H4 (cell line): ENCODE data around the gene SLC26A6. TPM values are rescaled to one million over a fixed set of nuclear protein-coding genes. Genes with fewer than 3 reads are reported as not detected.

Experiments
- DNase-seq: peaks from one replicate; pipeline ENCODE4 v3.0.0-alpha.2; 2015; ENCODE audit warnings: low spot score
- total RNA-seq: library from RNA; depleted of rRNA; stranded (reverse); fragments of >200 nt; shearing (Covaris generic); gene quantifications from 2 replicates; pipeline ENCODE4 v1.2.3, GENCODE V29; 2014

SLC26A6 gene
- total RNA-seq, 1 experiment from 2014 or later: 7.8 TPM

DNA sequence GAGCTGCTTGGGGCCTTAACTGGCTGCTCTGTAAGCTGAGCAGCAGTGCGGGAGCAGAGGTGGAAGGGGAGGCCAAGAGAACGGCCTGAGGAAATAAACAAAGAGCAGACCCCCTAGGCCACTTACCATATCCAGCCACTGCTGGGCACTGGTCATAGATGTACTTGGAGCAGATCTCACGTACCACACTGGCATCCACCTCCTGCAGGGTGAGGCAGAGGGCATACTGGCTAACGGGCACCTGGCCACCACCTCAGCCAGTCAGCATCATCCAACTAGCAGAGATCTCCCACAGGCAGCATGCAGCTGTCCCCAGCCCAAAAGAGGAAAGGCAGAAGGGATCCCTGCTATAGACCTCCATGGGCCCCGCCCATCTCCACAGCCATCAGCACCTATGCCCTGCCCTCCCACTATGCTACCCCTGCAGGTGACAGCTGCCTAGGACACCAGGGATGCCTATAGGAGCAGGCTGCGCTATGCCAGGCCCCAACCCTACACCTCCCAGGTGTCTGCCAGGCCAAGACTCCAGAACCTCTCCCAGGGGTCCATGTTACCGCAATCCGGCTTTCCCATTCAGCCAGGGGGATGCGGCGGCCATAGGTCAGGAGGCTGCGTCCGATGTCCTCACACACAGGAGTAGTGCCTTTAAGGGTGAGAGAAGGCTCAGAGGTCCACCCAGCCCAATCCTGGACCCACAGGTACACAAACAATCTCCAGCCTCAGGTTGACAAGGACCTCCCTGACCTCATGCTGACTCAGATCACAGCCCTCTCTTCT, 35.6 kb downstream of the SLC26A6 start:
- no peak for DNase-seq

DNA sequence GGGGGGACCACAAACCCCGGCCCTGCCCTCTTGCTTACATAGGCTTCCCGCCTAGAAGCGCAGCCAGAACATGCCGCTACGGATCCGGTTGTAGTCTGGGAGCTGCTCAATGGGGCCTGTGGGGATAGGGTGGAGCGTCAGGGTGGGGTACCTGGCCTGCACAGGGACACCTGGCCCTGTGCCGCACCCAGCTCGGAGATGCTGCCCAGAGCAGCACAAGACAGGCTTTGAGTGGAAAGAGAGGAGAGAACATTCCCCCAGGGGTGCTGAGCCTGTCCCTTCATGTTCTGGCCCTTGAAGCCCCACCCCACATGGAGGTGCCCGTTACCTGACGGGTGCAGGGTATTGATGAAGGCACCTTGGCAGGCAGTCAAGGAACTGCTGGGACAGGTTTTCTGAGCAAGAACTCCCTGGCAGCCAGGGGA, 36.2 kb downstream of the SLC26A6 start:
- DNase-seq: no peak

DNA sequence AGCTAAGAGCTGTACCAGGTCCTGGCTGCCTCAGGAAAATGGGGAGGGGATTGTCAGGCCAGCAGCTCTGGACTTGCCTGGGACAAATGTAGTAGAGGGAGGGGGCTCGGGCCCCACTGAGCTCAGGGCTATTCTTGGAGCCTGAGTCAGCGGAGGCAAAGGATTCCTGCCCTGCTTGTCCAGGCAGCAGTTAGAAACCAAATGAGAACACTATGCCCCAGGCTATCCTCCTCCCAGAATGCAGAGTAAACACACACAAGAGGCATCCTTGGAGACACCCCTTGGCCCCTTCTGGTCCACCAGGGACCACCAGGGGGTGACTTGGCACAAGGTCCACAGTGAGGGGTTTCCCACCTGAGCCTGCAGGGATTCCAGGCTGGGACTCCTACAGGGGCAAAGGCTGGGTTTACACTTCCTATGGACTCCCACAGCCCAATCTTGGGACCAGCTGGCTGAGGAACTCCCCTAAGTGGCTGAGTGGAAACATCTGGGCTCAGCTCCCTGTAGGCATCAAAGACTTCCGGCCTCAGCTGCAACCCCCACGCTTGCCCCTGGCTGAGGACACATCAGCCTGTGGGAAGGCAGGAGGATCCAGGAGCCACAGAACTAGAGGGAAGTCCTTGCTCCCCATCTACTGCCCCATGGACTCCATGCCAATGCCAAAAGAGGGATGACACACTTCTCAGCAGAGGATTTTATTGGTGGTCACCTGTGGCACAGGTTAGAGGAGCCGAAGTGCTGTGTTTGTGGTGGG, 36.8 kb downstream of the SLC26A6 start:
- DNase-seq: peak; percentile 90

DNA sequence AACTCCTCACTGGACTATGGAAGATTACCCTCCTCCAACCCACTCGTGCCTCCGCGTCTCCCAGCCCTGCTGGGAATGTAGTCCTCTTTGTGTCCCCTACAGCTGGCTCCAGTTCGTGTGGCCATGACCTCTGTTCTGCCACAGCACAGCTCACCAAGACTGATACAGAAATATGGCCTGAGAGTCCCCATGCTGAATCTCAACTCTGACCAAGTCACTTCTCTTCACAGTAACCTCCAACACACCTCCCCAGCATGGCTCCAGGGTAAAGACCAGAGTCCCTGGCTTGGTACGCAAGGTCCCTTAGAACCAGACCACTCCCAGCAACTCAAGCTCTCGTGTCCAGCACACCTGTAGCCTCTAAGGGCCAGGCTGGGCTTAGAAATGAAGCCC, 37.9 kb downstream of the SLC26A6 start:
- no peak for DNase-seq

DNA sequence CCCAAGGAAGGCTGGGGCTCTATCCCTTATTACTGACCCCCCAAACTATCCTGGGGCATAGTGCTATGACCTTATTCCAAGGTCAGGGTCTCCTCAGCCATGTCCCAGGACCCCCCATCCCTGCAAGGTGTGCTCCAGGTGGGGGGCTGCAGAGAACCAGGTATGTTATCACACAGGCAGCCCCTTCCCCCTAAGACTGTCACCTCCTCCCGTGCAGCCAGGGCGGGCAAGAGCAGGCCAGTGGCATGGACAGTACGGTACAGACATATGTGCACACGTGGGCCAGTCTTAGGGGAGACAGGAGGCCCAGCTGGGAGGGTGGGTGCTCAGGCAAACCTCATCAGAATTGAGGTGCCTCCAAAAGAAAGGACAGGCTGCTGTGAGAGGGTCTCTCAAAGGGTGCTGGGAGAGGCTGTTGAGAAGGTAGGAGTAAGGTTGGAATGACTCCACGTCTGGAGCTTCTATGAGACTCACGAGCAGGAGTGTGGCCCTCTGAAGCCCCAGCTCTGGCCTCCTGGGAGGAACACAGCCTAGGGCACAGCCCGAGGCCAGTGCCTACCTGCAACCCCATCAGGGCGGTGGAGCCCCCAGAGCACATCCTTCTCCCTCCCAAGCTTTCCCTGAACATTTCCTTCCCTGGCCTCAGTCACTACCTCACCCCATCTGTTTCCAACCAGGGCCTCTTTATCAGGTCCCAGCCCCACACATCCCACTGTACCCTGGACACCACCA, 38.4 kb downstream of the SLC26A6 start:
- DNase-seq: no peak

DNA sequence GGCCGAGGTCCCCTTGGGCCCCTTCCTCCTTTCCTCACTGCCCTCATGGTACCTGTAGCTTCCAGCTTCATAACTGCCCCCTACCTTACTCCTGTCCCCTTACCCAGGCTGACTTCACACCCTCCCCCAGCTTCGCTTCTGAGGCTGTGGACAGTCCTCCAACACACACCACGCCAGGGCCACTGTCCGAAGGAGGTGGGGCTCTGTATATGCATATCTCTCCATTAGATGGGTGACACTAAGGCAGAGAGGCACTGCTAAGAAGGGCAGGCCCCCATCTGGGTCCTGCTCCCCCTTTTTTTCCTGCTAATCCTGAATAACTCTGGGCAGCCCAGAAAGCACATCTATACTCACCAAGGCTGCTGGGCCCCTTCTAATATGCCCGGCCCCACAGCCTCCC, 39.1 kb downstream of the SLC26A6 start:
- DNase-seq: no peak

DNA sequence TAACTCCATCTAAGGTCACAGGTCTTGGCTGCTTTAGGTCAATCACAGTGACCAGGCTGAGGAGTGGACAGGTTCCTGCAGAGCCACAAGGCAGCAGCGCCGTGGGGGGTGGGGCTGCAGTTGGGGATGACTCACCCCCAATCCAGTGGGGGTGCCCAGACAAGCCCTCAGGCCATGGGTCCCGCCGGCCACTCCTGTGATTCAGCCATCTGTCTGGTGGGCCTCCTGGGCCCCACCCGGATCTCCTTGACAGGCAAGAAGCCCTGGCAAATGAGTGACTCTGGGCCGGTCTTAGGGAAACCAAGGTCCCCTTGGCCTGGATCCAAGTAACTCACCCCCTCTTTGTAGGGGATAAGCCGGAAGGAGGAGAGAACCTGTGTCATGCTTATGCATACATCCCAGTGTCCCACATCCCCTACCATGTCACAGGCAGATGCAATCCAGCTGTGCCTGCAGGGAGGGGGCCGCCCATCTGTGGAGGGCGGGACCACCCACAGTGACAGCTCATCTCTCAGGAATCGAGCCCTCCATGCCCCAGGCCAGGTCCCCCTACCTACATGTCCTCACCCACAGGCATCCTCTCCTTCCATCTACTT, 39.6 kb downstream of the SLC26A6 start:
- DNase-seq: peak; percentile 83

DNA sequence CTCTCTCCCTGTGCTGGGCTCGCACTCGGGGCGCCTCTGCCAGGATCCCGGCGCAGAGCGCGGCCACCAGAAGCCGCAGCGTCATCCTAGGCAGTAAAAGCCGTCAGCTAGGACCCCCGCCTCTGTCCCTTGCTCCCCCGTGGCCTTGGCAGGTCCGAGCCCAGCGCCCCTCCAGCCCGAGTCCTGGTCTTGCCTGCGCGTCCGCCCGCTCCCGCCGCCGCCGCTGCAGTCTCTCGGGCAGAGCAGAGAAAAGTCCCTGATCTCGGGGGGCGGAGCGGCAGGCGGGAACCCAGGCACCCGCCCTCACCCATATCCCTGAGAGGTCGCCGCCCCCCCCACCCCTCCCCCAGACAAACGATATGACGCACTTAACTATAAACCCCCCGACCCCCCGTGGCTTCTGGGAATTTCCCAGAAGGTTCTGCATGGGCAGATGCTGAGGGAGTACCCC, 40.2 kb downstream of the SLC26A6 start, which contains the start of gene COL7A1:
COL7A1 (minus strand) TSS at position 255 of the 451 bp plus-strand sequence; CDS start at position 85, 170 bp downstream.
- no peak for DNase-seq

DNA sequence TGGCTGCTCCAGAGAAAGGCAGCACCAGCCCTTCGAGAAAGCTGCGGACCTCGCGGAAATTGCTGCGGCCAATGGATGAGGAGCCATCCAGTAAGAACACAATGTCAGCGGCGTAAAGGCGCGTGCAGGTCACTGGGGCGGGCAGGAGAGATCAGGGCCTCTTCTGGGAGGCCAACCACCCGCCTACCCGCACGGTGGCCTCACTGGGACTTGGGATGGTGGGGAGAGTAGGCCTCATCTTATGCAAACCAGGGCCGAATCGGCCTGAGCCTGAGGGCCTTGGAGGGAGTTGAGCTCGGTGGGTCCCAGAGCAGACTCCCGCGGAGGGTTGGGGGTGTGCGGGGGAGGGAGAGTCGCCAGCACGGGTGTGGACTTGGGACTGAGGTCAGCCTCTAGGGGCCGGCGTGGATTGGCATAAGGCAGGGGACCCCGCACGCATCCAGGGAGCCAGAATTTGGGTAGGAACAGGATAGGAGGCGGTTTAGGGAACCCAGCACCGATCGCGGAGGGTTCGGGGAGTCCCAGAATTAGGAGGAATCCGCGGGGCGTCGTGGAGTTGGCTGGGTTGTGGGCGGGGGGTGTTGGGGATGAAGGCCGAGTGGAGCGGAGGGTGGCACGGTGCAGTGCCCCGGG, 40.7 kb downstream of the SLC26A6 start:
- no peak for DNase-seq

DNA sequence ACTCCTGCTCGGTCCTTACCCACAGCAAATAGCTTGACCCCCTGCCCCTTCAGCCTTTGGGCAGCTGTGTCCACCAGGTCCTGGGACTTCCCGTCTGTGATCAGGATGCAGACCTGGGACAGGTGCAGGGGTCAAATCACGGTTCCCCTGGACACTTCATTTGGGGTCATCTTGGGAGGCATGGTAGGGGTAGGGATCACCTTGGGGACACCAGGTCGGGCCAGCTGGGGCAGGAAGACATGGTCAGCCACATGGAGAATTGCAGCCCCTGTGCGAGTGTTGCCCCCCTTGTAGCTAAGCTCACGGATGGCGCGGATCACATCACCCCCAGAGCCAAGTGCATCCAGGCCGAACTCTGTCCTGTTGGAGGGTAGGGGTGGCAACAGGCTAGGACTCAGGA, 41.9 kb downstream of the SLC26A6 start:
- no peak for DNase-seq

DNA sequence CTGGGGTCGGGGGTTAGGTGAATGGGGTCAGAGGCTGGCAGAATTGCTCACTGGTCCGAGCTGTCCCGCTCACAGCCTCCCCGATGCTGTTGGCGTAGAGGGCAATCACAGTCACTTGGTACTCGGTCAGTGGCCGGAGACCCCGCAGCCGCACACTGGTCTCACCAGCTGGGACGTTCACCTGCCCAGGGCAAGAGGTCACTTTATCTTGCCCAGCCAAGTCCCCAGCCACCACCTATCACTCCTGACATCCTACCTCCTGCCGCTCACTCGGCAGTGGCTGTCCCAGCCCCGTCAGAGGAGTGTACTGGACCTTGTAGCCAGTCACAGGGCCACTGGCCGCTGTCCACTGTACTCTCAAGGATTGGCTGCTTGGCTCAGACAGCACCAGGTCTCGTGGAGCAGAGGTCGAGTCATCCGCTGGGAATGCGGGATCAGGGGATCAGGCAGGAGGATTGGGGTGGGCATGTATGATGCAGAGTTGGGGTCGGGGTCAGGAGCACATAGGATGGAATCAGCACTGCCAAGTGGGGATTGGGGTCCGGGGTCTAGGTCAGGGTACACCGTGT, 42.7 kb downstream of the SLC26A6 start:
- no peak for DNase-seq

DNA sequence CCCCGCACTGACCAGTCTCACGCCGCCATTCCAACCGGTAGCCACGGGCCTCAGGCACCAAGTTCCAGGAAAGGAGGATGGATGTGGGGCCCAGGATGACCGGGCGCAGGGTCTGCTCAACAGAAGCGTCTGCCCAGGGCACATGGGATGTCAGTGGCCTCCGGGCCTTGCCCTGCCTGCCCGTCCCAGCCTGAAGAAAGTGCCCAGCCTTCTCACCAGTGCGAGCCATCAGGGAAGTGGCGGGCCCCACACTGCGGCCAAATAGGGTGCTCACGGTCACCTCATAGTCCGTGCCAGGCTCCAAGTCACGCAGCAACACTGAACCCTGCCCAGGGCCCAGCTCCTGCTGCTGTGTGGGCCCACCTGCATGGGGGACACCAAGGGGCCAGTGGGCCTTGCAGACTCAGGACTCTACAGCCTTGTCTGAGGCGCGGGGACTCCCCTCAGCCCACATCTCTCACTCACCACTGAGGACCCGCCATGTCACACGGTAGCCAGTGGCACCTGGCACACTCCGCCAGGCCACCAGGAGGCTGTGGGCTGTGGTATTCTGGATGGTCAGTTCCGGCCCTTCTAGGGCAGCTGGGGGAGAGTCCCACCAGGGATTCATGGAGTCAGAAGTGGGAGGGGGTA, 43.3 kb downstream of the SLC26A6 start:
- DNase-seq: no peak

DNA sequence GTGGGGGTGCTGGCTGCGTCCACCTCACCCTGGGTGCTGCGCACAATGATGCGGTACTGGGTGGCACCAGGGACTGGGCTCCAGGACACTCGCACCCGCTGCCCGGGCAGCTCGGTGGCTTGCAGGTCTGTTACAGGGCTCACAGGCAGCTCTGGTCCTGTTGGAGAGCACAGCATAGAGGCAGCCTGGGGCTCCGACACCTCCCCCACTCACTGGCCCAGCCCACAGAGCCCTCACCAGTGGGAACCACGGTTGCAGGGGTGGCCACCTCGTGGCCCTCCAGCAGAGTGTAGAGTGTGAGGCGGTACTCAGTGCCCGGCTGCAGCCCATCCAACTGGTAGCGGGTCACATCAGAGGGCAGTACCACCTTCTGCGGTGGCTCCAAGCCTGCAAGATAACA, 43.8 kb downstream of the SLC26A6 start:
- no peak for DNase-seq

DNA sequence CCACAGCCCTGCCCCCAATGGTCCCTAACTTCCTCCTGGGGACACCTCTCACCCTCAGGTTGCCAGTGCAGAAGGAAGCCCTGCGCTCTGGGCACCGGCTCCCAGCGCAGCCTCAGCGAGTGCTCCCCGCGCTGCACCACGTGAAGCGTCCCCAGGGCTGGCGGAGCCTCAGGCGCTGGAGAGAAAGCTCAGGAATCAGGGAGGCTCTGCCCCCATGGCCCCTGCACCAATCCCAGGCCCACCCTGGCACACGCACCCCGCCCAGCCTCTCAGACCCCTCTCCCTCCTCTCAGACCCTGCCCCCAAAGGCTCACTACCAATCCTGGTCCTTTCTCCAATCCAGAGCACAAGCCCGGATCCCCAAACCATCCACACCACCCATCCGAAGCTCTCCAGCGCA, 47.0 kb downstream of the SLC26A6 start:
- no peak for DNase-seq

DNA sequence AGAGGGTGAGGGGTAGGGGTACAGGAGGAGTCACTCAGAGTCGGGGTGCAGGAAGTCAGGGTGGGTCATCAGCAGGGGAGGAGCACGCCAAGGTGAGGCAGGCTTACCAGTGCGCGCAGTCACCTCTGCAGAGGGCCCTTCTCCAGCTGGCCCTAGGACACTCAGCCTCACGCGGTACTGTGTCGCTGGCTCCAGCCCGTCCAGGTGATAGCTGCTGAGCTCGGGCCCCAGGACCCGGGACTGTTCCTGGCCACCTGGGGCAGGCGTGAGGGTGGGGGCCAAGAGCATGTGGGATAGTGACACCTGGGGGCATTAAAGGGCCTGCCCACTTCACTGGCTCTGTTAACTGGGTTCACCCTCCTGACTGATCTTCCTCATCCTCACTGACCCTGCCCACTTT, 47.6 kb downstream of the SLC26A6 start:
- DNase-seq: no peak

DNA sequence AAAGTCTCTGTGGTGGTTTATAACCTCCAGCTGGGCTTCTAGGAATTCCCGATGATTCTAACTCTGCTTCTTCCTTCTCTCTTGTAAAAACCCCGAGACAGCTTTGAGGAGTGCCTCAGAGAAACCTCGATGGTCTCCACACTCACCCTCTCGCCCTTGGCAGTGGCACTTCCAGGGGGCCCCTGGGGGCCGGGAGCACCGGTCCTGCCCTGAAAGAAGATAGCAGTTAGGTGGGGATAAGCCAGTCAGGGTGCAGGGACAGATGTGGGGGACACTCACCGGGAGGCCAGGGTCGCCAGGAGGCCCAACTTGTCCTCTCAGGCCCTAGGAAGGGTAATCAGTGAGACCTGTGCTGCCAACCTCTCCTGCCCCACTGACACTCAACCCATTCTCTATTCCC, 49.9 kb downstream of the SLC26A6 start:
- no peak for DNase-seq

DNA sequence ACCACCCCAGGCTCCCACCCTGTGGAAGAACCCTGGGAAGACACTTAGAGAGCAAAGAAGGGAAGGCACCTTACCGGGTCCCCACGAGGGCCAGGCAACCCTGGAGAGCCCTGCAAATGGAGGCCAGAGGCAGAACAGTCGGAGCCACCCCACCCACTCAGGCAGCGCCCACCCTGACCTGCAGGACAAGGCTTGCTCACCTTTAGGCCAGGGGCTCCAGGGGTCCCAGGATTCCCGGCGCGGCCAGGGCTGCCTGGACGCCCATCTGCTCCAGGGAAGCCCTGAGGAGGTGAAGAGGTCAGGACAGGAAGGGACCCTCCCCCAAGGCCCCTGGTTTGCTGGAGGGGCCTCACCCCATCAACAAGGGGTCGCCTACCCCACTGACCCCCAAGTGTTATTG, 50.4 kb downstream of the SLC26A6 start:
- no peak for DNase-seq

DNA sequence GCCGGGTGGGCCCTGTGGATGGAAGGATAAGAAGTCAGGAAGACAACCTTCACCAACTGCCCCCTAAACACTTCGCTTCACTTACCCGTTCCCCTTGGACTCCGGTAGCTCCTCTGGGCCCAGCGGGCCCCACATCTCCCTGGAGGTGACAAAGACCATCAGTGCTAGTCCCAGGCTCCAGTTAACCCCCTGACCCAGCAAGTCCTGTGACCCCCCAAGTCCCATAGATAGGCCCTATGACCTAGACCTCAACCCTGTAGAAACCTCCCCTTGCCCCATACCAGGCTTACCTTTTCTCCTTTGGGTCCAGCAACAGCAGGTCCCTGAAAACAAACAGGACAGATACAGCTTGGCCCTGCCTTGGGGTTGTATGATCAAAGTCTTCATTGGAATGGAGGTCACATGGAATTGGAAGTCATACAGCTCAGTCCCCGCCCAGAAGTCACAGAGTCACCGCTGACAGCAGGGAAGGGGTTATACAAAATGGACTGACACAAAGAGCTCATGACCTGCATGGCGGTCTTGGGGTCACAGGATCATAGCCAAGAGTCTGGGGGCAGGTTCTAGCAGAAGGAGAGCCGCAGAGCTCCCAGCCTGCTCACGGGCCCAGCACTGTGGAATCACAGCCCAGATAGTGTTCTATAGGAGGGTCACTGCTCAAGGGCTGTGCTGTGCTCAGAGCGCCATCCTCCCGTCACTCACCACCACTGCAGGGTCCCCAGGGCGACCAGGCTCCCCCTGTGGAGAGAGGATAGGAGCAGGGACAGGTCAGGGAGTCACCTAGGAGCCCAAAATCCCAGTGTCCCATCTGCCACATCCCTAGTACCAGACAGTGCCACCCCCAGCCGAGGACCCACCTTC, 53.4 kb downstream of the SLC26A6 start:
- DNase-seq: no peak

DNA sequence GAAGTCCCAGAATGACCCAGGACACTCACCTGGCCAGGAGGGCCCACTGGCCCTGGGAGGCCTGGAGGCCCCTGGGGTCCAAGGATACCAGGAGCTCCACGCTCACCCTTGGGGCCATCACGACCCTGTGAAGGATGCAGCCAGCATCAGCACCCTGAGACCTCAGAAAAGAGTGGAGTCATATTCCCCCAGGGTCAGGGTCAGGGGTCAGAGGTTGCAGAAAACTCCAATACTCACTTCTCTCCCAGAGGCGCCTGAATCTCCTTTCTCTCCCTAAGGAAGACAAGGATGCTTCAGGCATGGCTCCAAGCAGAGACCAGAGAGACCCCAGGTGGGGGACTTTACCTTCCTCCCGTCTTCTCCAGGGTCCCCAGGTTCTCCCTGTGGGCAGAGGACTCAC, 58.6 kb downstream of the SLC26A6 start:
- no peak for DNase-seq
